Dendritic cell treated with granulocyte-macrophage colony-stimulating factor and Interleukin-4, amounts not matched to agents 40 ng/mL and 50 ng/mL, for 4 days (primary cell): ENCODE data around the gene SIX1.

Source experiments
- H3K27ac Mint-ChIP-seq: one replicate; pipeline ENCODE4 v1.8.0; 2022; ENCODE audit warnings: mild to moderate bottlenecking, mixed read lengths
- H3K27me3 Mint-ChIP-seq: one replicate; pipeline ENCODE4 v1.8.0; 2022; ENCODE audit warnings: mild to moderate bottlenecking, mixed read lengths
- H3K36me3 Mint-ChIP-seq: one replicate; pipeline ENCODE4 v1.8.0; 2022; ENCODE audit warnings: low read depth, mixed read lengths
- H3K4me1 Mint-ChIP-seq: one replicate; pipeline ENCODE4 v1.8.0; 2022; ENCODE audit warnings: low read depth, mixed read lengths
- H3K4me3 Mint-ChIP-seq: one replicate; pipeline ENCODE4 v1.8.0; 2022; ENCODE audit warnings: mild to moderate bottlenecking, moderate library complexity, mixed read lengths
- H3K9me3 Mint-ChIP-seq: one replicate; pipeline ENCODE4 v1.8.0; 2022; ENCODE audit warnings: mixed read lengths
- intact Hi-C: fragments of 100-400 bp; cut with micrococcal nuclease; formaldehyde crosslinking; loops from one replicate; pipeline ENCODE4 v1.15.0; 2022

SIX1 gene

DNA sequence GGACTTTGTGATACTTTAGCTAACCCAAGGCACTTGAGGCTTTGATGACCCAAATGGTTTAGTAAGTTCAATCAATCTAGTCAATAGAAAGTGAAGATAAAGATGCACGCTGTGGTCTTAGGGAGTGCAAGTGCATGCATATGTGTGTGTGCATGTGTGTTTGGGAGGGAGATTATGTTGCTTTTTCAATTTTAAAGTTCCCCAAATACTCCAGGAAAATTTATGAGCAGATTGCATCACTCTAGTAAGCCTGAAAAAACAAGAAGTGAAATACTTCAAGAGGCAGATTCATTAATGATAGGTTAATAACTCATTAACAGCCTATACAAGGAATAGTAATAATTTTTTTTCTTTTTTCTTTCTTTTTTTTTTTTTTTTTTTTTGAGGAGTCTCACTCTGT is 12.4 kb upstream of the SIX1 start:
- Mint-ChIP-seq H3K36me3 (peaks cover 7% of the 10 kb centered on the region), H3K27me3 (peaks cover 78% of the 10 kb centered on the region), H3K27ac (no peak overlapping the region), H3K4me1 (peaks cover 15% of the 10 kb centered on the region), H3K4me3 (no peak overlapping the region), H3K9me3 (no peaks in the 10 kb centered on the region)
- intact Hi-C loops: loop anchor here (10.0 kb wide), 1 partner anchor 63 kb away; the partner anchor contains the start of gene SIX4

DNA sequence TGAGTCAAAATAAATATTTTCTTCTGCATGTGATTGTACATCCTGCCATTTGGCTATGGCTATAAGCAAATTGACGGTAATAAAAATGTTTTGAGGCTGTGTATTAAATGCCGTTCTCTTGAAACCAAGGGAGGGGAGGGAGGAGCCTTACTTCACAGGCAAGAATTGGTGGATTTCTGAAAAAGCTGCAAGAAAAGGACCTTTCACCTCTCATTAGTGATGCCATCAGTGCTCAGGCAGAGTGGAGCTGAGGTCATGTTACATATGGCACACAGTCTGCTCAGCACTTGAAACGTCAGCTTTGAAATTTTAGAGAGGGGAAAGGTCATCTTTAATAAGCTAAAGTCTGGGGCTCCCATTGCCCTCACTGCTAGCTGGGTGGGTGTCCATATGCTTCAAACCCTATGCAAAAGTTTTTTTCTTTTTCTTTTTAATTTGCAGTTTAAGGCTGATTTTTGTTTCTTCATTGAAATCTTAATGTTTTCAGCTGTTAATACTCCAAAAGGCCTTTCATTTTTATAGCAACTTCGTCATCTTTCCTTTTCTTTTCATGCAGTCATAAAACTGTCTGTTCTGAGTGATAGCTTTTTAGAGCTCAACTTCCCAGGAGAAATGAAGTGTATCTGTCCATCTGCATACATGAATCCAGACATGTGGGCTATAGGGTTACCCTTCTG is 9.8 kb upstream of the SIX1 start:
- Mint-ChIP-seq H3K4me3 (no peak overlapping the region), H3K27me3 (peaks cover 88% of the 10 kb centered on the region), H3K36me3 (peaks cover 7% of the 10 kb centered on the region), H3K27ac (no peak overlapping the region), H3K9me3 (no peaks in the 10 kb centered on the region), H3K4me1 (peaks cover 32% of the 10 kb centered on the region)
- intact Hi-C loops: loop anchor here (2.0 to 5.0 kb wide), 2 partner anchors 323 to 368 kb away; partner anchors contain the start of genes SLC38A6 and TRMT5

DNA sequence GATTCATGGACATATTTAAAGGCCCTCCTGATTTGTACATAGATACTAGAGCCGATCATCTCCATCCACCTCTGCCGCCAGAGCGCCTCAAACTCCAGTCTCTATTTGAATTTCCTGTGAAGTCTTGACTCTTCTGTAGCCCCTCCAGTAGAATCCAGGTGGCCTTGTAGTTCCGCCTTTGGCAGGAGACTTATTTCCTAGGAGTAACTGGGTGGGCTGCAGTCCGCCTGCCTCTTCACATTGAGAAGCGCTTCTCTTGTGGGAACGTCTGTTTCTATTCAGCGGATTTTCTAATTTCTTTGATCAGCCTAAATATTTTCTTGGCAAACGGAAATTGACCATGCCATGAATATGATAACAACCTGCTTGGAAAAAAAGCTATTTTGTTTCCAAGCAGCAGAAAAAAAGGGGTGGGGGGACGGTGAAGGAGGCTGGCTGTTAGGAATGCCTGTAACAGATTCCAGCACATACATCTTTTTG is 9.0 kb upstream of the SIX1 start:
- peaks cover 40% of the 10 kb centered on the region for H3K4me1 Mint-ChIP-seq

DNA sequence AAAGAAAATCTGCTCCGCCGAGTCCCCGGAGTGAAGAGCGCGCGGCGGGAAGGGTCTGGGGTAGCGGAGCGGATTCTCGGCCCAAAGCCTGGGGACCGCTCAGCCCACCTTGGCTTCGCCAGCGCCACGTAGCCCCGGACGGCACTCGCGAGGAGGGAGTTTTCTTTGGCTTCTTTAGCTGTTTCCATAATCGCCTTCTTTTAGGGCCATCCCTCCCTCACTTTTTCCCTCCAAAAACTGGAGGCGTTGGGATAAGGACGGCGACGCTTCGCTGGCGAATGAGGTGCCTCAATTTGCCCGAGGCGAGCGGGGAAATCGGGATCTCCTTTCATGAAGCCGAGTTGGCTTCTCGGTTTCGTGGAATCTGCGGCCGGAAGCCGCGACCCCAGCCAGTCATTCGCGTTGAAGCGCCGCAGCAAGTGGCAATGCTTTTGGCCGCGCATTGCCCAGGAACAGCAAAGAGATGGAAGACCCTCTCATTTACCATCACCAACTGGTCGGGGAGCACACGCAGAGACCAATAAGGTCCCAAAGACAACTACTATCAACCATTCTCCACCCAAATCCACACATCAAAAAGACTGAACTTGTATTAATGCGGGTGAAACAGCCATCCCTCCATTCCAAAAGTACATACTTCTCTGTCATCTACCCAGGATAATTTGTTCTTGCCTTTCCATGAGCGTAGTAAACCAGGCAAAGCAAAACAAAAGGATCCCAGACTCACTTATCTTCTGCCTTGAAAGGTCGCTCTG is 8.4 kb upstream of the SIX1 start:
- Mint-ChIP-seq H3K4me3 (peak overlapping the region; percentile 82), H3K36me3 (peaks cover 7% of the 10 kb centered on the region), H3K27me3 (peaks cover 90% of the 10 kb centered on the region), H3K27ac (peak overlapping the region; percentile 83), H3K4me1 (peaks cover 46% of the 10 kb centered on the region), H3K9me3 (no peaks in the 10 kb centered on the region)
- intact Hi-C loops: loop anchor here (2.0 to 5.0 kb wide), 2 partner anchors 325 to 369 kb away; partner anchors contain the start of genes SLC38A6 and TRMT5

More for the DNA sequence above, 9.0 kb upstream of the SIX1 start:
- Mint-ChIP-seq H3K36me3 (peaks cover 7% of the 10 kb centered on the region), H3K27ac (no peak overlapping the region), H3K4me3 (peak overlapping the region; percentile 82), H3K9me3 (no peaks in the 10 kb centered on the region), H3K27me3 (peaks cover 88% of the 10 kb centered on the region)
- intact Hi-C loops: loop anchor here (2.0 to 5.0 kb wide), 2 partner anchors 324 to 369 kb away; partner anchors contain the start of genes SLC38A6 and TRMT5

DNA sequence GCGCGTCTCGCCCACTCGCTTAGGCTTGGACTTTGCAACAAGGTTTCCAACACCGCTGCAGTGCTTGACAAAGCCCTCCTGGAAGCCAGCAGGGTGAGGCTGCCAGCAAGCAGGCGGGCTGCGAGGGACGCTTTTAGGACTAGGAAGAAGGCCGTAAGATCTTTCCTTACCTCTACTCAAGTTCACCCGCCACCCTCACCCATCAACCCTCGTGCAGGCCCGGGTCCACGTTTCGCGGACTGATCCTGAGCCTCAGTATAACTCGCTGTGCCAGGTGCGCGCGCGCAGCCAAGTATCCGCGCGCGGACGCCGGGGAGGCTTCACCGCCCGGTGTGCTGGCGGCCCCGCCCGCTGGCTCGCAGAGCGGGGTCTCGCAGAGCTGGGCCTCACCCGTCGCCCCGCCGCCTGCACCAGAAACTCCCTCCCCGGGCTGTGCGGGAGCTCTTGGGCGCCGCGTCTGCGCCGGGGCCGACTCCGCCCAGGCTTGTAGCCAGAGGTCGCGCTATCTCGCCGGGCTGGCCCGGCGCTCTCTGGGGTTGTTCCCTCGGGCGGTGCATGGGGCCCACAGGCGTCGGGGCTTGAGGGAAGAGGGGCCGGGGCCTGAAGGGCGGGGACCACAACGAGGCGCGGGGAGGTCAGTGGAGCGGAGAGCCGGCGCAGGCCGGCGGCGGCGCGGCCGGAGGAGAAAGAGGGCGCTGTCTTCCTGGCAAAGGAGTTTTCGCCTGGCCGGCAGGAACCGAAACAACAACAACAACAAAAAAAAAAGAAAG is 7.6 kb upstream of the SIX1 start:
- Mint-ChIP-seq H3K36me3 (peaks cover 7% of the 10 kb centered on the region), H3K27me3 (peaks cover 93% of the 10 kb centered on the region), H3K4me1 (peaks cover 53% of the 10 kb centered on the region), H3K27ac (peak overlapping the region; percentile 83), H3K4me3 (peak overlapping the region; percentile 82), H3K9me3 (no peaks in the 10 kb centered on the region)
- intact Hi-C loops: loop anchor here (5.0 kb wide), 1 partner anchor 325 kb away; the partner anchor contains the start of genes SLC38A6 and TRMT5

DNA sequence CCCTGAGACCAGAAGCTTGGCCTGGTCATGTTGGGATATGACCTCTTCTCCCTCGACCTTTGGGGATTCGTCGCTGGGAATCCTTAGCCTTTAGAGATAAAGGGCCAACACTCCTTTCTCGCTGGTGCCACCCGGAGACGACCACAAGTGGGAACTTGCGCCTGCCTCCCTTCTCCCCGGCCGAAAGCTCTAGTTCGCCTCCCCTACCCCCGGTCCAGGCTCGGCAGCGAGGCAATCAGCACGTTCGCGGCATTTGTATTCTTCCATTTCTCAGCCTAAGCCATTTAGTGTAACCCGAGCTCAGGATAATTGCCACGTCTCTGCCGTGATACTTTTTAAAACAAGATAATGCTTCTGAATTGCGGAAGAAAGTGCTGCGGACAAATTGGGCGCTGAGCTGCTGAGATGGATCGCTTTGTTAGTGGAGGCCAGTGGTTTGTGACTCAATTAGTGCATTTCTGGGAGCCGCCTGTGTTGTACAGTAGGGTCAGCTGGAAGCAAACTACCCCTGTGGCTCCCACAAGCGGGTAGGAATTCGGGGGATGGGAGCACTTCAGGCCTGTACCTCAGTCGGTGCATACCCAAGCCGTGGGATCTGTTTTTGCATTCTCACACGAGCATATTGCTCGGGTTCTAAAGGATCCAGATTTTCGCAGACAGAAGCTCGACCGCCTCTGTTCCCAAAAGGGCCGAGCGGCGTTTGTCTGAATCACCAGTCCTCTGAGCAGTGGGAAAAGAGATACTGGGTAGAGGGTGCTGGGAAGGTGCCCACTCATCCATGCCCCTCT is 6.8 kb upstream of the SIX1 start:
- intact Hi-C loops: loop anchor here (5.0 kb wide), 1 partner anchor 326 kb away; the partner anchor contains the start of genes SLC38A6 and TRMT5
- no peaks in the 10 kb centered on the region for H3K9me3 Mint-ChIP-seq
- H3K4me1 Mint-ChIP-seq: peaks cover 48% of the 10 kb centered on the region
- peaks cover 7% of the 10 kb centered on the region for H3K36me3 Mint-ChIP-seq
- peaks cover 100% of the 10 kb centered on the region for H3K27me3 Mint-ChIP-seq
- H3K27ac Mint-ChIP-seq: no peak overlapping the region
- peak overlapping the region; percentile 82 for H3K4me3 Mint-ChIP-seq

DNA sequence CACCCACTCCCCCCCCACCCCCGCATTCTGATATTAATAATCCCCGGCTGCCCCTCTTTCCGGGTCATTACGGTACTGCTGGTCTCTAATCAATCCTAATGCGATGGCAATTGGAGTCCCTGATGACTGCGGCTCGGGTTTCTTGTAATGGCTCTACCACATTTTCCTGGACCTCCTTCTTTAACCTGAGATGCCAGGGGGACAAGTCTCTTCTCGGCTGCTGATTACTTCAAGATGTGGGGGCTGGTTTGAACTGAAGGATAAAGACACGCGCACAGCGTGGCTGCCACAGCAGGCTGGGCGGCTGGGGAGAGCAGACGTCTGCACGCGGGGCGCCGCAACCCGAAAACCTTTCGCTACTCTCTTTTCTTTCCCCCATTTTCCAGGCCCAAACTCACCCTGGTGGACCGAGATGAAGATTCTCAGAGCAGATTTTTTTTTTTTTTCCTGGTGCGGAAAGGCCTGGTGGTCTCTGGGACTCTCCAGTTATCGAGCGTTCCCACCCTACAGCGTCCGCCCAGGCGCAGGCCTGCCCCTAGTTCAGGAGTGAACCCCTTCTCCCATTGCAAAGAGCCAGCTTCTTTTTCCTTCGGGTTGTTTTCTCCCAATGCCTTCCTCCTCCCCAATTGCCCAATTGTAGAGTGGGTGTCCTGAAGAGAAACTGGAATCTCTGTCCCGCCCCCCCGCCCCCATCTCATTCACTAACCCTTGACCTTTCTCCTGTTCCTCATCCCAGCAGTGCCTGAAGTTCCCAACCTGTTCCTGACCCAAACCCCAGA is 6.0 kb upstream of the SIX1 start:
- Mint-ChIP-seq H3K4me1 (peaks cover 48% of the 10 kb centered on the region), H3K4me3 (peak overlapping the region; percentile 82), H3K27ac (no peak overlapping the region), H3K27me3 (peaks cover 99% of the 10 kb centered on the region), H3K36me3 (peaks cover 7% of the 10 kb centered on the region), H3K9me3 (no peaks in the 10 kb centered on the region)
- intact Hi-C loops: loop anchor here (5.0 kb wide), 1 partner anchor 327 kb away; the partner anchor contains the start of genes SLC38A6 and TRMT5

DNA sequence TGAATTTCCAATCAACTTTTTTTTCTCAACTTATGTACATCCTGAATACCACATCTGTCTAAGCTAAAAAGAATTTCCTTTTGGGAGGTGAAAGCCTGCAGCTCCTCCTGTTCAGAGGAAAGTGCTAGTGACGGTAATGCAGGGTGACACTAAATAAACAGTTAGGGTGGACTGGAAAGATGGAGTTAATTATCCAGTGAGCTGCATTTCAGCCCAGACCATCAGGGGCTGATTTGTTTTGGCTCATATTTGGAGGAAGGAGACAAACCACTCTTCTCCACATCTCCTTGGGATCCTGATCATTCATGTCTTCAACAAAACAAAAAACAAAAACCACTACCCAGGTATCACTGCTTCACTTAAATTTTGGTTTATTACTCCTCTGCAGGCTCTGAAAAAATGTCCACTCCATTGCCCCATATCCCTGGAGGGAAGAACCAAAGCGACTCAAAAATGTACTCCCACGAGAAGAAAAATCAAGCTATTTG is 5.1 kb upstream of the SIX1 start:
- no peak overlapping the region for H3K27ac Mint-ChIP-seq
- H3K4me1 Mint-ChIP-seq: peaks cover 55% of the 10 kb centered on the region
- H3K4me3 Mint-ChIP-seq: no peak overlapping the region
- intact Hi-C loops: no loop called here
- peaks cover 7% of the 10 kb centered on the region for H3K36me3 Mint-ChIP-seq
- H3K9me3 Mint-ChIP-seq: no peaks in the 10 kb centered on the region
- H3K27me3 Mint-ChIP-seq: peaks cover 99% of the 10 kb centered on the region

DNA sequence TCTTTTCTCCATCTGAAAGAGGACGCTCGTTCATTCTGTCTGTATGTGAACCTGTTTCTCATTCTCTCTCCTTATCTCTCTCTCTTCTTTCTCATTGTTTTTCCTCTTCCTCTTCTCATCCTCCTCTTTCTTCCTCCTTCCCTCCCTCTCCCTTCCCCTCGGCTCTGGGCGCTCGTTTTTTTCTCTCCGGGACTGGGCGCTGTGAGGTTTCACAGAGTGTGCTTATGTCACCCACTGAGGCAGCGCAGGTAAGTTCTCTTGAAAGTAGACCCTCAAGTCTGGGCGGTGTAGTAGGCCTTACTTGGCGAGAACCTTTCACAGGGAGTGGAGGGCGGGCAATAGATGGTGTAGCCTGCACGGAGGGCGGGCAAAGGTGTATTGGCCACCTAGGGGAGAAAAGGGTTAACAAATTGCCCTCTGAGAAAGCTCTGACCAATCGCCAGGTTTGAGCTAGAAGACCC is 4.5 kb upstream of the SIX1 start:
- Mint-ChIP-seq H3K27ac (peak overlapping the region; percentile 41), H3K27me3 (peaks cover 99% of the 10 kb centered on the region), H3K36me3 (peaks cover 7% of the 10 kb centered on the region), H3K9me3 (no peaks in the 10 kb centered on the region), H3K4me1 (peaks cover 59% of the 10 kb centered on the region), H3K4me3 (no peak overlapping the region)
- intact Hi-C loops: no loop called here

DNA sequence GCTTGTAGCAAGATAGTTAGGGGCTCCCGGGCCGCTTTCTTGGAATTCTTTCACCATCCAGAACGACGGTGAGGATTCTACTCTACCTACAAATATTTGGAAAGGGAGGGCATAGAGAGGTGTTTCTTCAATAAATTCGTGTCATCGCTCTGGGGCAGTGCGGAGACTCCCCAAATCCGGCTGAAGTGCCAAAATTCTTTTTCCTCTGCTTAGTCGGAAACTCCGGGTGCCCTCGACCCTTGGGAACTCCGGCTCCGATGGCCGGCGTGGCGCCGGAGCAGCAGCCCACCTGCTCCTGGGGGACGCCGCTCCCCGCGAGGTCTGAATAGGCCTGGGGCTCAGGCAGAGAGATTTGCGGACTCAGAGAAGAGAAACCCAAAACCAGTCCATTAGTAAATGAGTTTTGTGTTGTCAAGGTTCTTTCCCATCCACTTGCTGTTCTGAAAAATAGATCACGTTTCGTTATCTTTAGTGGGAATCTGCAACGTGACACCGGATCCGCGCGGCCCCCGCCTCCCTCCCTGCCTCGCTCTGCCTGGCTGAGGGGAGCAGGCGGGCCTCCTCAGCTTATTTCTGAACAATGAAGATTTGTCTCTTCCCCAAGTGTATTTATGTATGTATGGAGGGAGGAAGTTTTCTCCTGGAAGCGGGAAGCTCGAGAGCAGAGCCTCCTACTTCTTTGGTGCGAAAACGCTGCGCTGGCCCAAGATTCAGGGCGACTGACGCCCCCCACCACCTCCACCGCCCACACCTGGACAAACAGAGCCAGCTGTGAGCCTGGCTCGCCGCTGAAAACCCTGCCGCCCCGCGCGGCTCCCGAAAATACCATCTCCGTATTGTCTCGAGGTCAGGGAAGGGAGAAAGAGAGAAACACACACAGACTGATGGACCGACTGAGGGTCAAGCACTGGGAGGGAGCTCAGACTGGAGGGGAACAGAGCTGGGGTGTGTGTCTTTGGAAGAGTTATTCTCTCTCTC is 3.7 kb upstream of the SIX1 start:
- intact Hi-C loops: no loop called here
- no peak overlapping the region for H3K4me3 Mint-ChIP-seq
- H3K36me3 Mint-ChIP-seq: peaks cover 7% of the 10 kb centered on the region
- peaks cover 62% of the 10 kb centered on the region for H3K4me1 Mint-ChIP-seq
- H3K9me3 Mint-ChIP-seq: no peaks in the 10 kb centered on the region
- peaks cover 99% of the 10 kb centered on the region for H3K27me3 Mint-ChIP-seq
- H3K27ac Mint-ChIP-seq: peak overlapping the region; percentile 41

DNA sequence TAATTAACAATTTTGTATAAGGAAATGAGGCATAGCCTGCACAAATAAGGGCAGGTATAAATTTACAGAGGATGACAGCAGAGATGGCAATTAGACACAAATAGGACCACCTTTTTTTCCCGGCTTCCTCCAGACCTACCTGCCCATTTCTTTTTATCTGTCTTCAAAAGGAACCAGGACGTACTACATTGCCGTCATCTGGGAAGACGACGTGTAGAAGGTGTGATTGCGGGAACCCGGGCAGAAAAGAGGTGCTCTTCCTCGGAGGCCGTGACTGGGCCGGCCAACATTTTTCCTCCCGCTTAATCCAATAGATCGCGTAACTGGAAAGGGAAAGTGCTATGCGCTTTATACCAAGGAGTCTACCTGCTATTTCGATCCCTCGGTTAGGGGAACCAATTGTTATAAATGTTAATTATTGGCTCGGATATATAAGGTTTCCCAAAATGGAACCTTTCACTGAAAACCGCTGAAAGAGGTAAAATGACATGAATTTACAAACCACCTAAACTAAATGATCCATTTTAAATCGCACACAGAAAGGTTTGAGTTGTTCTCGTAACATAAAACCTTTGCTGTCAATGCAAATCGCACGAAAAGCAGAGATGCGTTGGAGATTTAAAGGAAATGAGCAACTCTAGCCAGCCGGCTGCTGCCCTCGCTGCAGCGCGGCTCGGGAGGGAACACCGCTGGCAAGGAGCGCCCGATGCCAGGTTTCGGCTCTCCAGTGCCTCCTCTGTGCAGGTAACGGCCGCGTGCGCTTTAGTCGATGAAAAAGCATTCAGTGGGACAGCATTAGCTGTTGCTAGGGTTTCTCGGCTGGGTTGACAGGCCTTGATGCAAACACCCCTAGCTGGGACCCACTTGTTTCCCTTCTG is 2.8 kb upstream of the SIX1 start:
- Mint-ChIP-seq H3K36me3 (peaks cover 2% of the 10 kb centered on the region), H3K27ac (no peak overlapping the region), H3K9me3 (no peaks in the 10 kb centered on the region), H3K4me1 (peaks cover 66% of the 10 kb centered on the region), H3K27me3 (peaks cover 99% of the 10 kb centered on the region), H3K4me3 (no peak overlapping the region)
- intact Hi-C loops: no loop called here
